Measurements from ENCODE around the gene ALDH1A3.

The ALDH1A3 gene

DNA sequence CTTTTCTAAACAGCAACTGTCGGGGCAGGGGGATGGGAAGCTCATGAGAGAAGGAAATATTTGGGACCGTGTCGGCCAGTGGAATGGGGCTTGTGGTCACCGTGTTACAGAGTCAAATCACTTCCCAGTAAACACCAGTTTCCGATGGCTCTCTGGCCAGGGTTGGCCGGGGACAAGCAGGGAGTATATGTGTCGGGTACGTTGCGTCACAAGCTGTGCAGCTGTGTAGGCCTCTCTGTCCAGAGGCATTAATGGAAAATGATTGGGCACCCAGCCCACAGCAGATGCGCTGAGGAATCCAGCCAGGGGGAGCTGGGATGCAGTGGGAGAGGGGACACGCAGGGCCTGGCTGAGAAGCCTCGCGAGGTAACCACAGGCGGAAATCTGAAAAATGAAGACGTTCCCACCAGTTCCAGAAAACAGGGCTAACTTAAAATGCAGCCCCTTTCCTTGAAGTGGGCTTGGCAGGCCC is 15.8 kb upstream of the ALDH1A3 start:
- TF ChIP-seq ZNF24 (tag by site-specific recombination; IDR thresholded peaks at IDR 0.05) (no peak), ZNF157 (tag by site-specific recombination; IDR thresholded peaks at IDR 0.05) (no peak), ZNF510 (tag by site-specific recombination; IDR thresholded peaks at IDR 0.05; ENCODE audit: insufficient replicate concordance) (no peak), KLF9 (tag by site-specific recombination; IDR thresholded peaks at IDR 0.05; ENCODE audit: low read depth) (no peak), ZNF747 (tag by site-specific recombination; IDR thresholded peaks at IDR 0.05) (no peak), ZNF416 (tag by site-specific recombination; IDR thresholded peaks at IDR 0.05) (no peak), KLF7 (tag by site-specific recombination; IDR thresholded peaks at IDR 0.05; ENCODE audit: borderline replicate concordance) (no peak), ZNF658 (tag by site-specific recombination; IDR thresholded peaks at IDR 0.05) (no peak), ZNF530 (tag by site-specific recombination; IDR thresholded peaks at IDR 0.05; ENCODE audit: low read depth) (no peak)
- TF ChIP-seq, protein P1, sequence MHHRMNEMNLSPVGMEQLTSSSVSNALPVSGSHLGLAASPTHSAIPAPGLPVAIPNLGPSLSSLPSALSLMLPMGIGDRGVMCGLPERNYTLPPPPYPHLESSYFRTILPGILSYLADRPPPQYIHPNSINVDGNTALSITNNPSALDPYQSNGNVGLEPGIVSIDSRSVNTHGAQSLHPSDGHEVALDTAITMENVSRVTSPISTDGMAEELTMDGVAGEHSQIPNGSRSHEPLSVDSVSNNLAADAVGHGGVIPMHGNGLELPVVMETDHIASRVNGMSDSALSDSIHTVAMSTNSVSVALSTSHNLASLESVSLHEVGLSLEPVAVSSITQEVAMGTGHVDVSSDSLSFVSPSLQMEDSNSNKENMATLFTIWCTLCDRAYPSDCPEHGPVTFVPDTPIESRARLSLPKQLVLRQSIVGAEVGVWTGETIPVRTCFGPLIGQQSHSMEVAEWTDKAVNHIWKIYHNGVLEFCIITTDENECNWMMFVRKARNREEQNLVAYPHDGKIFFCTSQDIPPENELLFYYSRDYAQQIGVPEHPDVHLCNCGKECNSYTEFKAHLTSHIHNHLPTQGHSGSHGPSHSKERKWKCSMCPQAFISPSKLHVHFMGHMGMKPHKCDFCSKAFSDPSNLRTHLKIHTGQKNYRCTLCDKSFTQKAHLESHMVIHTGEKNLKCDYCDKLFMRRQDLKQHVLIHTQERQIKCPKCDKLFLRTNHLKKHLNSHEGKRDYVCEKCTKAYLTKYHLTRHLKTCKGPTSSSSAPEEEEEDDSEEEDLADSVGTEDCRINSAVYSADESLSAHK (tag by site-specific recombination; IDR thresholded peaks at IDR 0.05): no peak
- TF ChIP-seq, protein P2, sequence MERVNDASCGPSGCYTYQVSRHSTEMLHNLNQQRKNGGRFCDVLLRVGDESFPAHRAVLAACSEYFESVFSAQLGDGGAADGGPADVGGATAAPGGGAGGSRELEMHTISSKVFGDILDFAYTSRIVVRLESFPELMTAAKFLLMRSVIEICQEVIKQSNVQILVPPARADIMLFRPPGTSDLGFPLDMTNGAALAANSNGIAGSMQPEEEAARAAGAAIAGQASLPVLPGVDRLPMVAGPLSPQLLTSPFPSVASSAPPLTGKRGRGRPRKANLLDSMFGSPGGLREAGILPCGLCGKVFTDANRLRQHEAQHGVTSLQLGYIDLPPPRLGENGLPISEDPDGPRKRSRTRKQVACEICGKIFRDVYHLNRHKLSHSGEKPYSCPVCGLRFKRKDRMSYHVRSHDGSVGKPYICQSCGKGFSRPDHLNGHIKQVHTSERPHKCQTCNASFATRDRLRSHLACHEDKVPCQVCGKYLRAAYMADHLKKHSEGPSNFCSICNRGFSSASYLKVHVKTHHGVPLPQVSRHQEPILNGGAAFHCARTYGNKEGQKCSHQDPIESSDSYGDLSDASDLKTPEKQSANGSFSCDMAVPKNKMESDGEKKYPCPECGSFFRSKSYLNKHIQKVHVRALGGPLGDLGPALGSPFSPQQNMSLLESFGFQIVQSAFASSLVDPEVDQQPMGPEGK (tag by site-specific recombination; IDR thresholded peaks at IDR 0.05): no peak
- no peak overlapping the region for H3K27ac ChIP-seq (ENCODE audit: extremely low read depth, low read depth, low read length)
- H3K36me3 ChIP-seq (ENCODE audit: control insufficient read depth in 2 of 2, insufficient read depth in 1 of 2, low read length in 2 of 2): no peaks in the 10 kb centered on the region
- POLR2A ChIA-PET: no interaction called here
- no peaks in the 10 kb centered on the region for H3K4me1 ChIP-seq (ENCODE audit: control insufficient read depth, insufficient read depth, low read length)
- CTCF ChIA-PET: interaction anchor here (0.5 to 3.0 kb wide), 5 partner anchors 14 to 416 kb away, joined by 3 to 13 read pairs (median 5); no protein-coding TSS in a partner anchor
- no peak overlapping the region for H3K4me3 ChIP-seq (ENCODE audit: low read depth, low read length)
- no peaks in the 10 kb centered on the region for H3K9me3 ChIP-seq (ENCODE audit: control insufficient read depth, insufficient read depth, low read depth, low read length)

GRCh38 chr15:100866386-100867330 is 13.0 kb upstream of the ALDH1A3 start:
- ChIA-PET POLR2A (no interaction called here), CTCF (interaction anchor here (0.6 to 4.9 kb wide), 11 partner anchors 11 to 529 kb away, joined by 3 to 24 read pairs (median 3); no protein-coding TSS in a partner anchor)
- Histone ChIP-seq H3K9me3 (ENCODE audit: control insufficient read depth, insufficient read depth, low read depth, low read length) (no peaks in the 10 kb centered on the region), H3K4me1 (ENCODE audit: control insufficient read depth, insufficient read depth, low read length) (no peaks in the 10 kb centered on the region), H3K36me3 (ENCODE audit: control insufficient read depth in 2 of 2, insufficient read depth in 1 of 2, low read length in 2 of 2) (no peaks in the 10 kb centered on the region), H3K4me3 (ENCODE audit: low read depth, low read length) (no peak overlapping the region), H3K27ac (ENCODE audit: extremely low read depth, low read depth, low read length) (no peak overlapping the region)
- TF ChIP-seq ZNF184 (tag by site-specific recombination; IDR thresholded peaks at IDR 0.05) (no peak), ZNF473 (tag by site-specific recombination; IDR thresholded peaks at IDR 0.05) (no peak), ZFP3 (tag by site-specific recombination; IDR thresholded peaks at IDR 0.05; ENCODE audit: low read depth) (no peak), ZNF692 (tag by site-specific recombination; IDR thresholded peaks at IDR 0.05) (no peak), PRDM1 (tag by site-specific recombination; IDR thresholded peaks at IDR 0.05) (no peak), ZNF501 (tag by site-specific recombination; IDR thresholded peaks at IDR 0.05) (no peak), ZNF362 (tag by site-specific recombination; IDR thresholded peaks at IDR 0.05) (no peak), YY2 (tag by site-specific recombination; IDR thresholded peaks at IDR 0.05) (no peak), SP7 (tag by site-specific recombination; IDR thresholded peaks at IDR 0.05) (no peak)
- TF ChIP-seq, protein P1 (tag by site-specific recombination; IDR thresholded peaks at IDR 0.05): no peak
- TF ChIP-seq, protein P3, sequence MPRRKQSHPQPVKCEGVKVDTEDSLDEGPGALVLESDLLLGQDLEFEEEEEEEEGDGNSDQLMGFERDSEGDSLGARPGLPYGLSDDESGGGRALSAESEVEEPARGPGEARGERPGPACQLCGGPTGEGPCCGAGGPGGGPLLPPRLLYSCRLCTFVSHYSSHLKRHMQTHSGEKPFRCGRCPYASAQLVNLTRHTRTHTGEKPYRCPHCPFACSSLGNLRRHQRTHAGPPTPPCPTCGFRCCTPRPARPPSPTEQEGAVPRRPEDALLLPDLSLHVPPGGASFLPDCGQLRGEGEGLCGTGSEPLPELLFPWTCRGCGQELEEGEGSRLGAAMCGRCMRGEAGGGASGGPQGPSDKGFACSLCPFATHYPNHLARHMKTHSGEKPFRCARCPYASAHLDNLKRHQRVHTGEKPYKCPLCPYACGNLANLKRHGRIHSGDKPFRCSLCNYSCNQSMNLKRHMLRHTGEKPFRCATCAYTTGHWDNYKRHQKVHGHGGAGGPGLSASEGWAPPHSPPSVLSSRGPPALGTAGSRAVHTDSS (tag by site-specific recombination; IDR thresholded peaks at IDR 0.05): no peak
